Parathyroid adenoma (tissue), 2 donors: Measurements from ENCODE around the gene DAGLA.

Experiments used
- H2AFZ ChIP-seq: fragments of 300-600 bp; sonication (generic); one replicate; pipeline ENCODE4 v1.7.0; 2017; ENCODE audit warnings: antibody characterized with exemption, mild to moderate bottlenecking
- H3K27ac ChIP-seq: fragments of 300-600 bp; sonication (generic); one replicate; pipeline ENCODE4 v1.7.0; 2017
- H3K27me3 ChIP-seq: fragments of 300-600 bp; sonication (generic); one replicate; pipeline ENCODE4 v1.7.0; 2017; ENCODE audit warnings: low read length; ENCODE audit not compliant: control insufficient read depth, insufficient read depth
- H3K36me3 ChIP-seq: fragments of 300-600 bp; sonication (generic); one replicate; pipeline ENCODE4 v1.7.0; 2017; ENCODE audit warnings: low read length; ENCODE audit not compliant: control insufficient read depth, insufficient read depth
- H3K4me1 ChIP-seq: fragments of 300-600 bp; sonication (generic); one replicate; pipeline ENCODE4 v1.7.0; 2017; ENCODE audit warnings: control low read depth
- H3K4me2 ChIP-seq: fragments of 300-600 bp; sonication (generic); one replicate; pipeline ENCODE4 v1.7.0; 2017; ENCODE audit warnings: low read length
- H3K4me3 ChIP-seq: fragments of 300-600 bp; sonication (generic); one replicate; pipeline ENCODE4 v1.7.0; 2017; ENCODE audit warnings: low read depth, low read length
- H3K79me2 ChIP-seq: fragments of 300-600 bp; sonication (generic); one replicate; pipeline ENCODE4 v1.7.0; 2017; ENCODE audit warnings: control low read depth
- H3K9ac ChIP-seq: fragments of 300-600 bp; sonication (generic); one replicate; pipeline ENCODE4 v1.7.0; 2017; ENCODE audit warnings: mild to moderate bottlenecking
- H3K9me3 ChIP-seq: fragments of 300-600 bp; sonication (generic); one replicate; pipeline ENCODE4 v1.7.0; 2017; ENCODE audit warnings: low read length; ENCODE audit not compliant: control insufficient read depth
- TF ChIP-seq, protein P1 (sequence below): fragments of 300-600 bp; sonication (generic); IDR thresholded peaks from one replicate; pipeline ENCODE4 v1.7.0; 2017; ENCODE audit warnings: antibody characterized with exemption, mild to moderate bottlenecking
- donor health status: primary hyperparathyroidism.

Gene DAGLA, protein sequence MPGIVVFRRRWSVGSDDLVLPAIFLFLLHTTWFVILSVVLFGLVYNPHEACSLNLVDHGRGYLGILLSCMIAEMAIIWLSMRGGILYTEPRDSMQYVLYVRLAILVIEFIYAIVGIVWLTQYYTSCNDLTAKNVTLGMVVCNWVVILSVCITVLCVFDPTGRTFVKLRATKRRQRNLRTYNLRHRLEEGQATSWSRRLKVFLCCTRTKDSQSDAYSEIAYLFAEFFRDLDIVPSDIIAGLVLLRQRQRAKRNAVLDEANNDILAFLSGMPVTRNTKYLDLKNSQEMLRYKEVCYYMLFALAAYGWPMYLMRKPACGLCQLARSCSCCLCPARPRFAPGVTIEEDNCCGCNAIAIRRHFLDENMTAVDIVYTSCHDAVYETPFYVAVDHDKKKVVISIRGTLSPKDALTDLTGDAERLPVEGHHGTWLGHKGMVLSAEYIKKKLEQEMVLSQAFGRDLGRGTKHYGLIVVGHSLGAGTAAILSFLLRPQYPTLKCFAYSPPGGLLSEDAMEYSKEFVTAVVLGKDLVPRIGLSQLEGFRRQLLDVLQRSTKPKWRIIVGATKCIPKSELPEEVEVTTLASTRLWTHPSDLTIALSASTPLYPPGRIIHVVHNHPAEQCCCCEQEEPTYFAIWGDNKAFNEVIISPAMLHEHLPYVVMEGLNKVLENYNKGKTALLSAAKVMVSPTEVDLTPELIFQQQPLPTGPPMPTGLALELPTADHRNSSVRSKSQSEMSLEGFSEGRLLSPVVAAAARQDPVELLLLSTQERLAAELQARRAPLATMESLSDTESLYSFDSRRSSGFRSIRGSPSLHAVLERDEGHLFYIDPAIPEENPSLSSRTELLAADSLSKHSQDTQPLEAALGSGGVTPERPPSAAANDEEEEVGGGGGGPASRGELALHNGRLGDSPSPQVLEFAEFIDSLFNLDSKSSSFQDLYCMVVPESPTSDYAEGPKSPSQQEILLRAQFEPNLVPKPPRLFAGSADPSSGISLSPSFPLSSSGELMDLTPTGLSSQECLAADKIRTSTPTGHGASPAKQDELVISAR

DNA sequence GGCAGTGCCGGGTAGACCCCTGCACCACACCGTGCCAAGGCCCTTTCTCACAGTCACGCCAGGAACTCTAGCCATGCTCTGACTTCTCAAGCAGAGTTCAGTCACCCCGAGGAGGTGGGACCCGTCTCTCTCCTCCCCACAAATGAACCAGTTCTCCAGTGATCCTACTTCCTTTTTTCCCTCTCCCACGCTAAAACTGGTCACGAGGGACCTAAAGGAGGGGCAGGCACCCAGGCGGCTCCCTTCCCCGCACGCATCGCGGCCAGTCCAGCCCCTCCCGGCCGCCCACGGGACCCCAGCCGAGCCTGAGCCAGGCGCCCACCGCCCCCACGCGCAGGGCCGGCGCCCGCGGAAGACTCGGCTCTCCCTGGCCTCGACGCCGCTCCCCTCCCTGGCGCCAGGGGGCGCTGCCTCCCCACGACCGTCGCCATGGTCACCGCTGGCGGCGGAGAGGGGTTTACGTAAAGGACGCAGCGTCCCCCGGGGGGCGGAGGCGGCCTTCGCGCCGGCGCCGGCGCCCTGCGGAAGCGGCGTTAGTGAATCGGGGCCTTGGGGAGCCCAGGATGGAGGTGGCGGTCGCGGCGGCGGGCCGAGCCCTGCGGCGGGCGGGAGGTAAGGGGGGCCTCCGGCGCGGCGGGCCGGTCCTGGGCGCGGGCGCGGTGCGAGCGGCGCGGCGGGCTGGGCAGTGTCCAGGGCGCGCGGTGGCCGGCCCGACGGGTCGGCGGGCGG lies at the start of gene DAGLA:
DAGLA (plus strand) TSS at position 499 of the 729 bp plus-strand sequence. CDS start 39,765 bp downstream, outside the sequence.
- Histone ChIP-seq H3K36me3 (no peaks in the 10 kb centered on the region), H2AFZ (peak within 1 kb of the TSS; percentile 79), H3K4me2 (peak within 1 kb of the TSS; percentile 74), H3K9me3 (no peaks in the 10 kb centered on the region), H3K4me1 (no peaks in the 10 kb centered on the region), H3K4me3 (no peak within 1 kb of the TSS), H3K27me3 (no peaks in the 10 kb centered on the region), H3K9ac (no peak within 1 kb of the TSS), H3K27ac (no peak within 1 kb of the TSS), H3K79me2 (no peaks in the 10 kb centered on the region)
- TF ChIP-seq, protein P1, sequence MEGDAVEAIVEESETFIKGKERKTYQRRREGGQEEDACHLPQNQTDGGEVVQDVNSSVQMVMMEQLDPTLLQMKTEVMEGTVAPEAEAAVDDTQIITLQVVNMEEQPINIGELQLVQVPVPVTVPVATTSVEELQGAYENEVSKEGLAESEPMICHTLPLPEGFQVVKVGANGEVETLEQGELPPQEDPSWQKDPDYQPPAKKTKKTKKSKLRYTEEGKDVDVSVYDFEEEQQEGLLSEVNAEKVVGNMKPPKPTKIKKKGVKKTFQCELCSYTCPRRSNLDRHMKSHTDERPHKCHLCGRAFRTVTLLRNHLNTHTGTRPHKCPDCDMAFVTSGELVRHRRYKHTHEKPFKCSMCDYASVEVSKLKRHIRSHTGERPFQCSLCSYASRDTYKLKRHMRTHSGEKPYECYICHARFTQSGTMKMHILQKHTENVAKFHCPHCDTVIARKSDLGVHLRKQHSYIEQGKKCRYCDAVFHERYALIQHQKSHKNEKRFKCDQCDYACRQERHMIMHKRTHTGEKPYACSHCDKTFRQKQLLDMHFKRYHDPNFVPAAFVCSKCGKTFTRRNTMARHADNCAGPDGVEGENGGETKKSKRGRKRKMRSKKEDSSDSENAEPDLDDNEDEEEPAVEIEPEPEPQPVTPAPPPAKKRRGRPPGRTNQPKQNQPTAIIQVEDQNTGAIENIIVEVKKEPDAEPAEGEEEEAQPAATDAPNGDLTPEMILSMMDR: peak; percentile 84

DNA sequence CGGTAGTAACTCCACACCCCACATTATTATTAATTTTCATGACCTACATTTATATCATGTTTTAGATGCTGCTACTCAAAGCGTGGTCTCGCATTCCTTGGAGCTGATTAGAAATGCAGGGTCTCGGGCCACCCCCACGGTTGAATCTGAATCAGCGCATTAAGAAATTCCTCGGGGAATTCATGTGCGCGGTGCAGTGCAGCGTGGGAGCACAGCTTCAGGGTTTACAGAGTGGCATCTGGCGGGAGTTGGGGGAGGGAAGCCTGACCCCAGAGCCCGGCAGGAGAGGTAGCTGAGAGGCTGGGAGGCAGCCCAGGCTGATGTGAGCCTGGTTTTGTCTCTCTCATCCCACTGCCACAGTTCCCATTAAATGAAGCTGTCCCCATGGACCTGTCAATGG lies 48.1 kb upstream of the DAGLA start:
- no peaks in the 10 kb centered on the region for H3K4me1 ChIP-seq
- H3K36me3 ChIP-seq: no peaks in the 10 kb centered on the region
- no peak overlapping the region for H3K27ac ChIP-seq
- H3K4me2 ChIP-seq: no peak overlapping the region
- H3K79me2 ChIP-seq: no peaks in the 10 kb centered on the region
- no peaks in the 10 kb centered on the region for H3K27me3 ChIP-seq
- H2AFZ ChIP-seq: no peak overlapping the region
- no peaks in the 10 kb centered on the region for H3K9me3 ChIP-seq
- H3K4me3 ChIP-seq: no peak overlapping the region
- TF ChIP-seq, protein P1: no peak
- no peak overlapping the region for H3K9ac ChIP-seq

DNA sequence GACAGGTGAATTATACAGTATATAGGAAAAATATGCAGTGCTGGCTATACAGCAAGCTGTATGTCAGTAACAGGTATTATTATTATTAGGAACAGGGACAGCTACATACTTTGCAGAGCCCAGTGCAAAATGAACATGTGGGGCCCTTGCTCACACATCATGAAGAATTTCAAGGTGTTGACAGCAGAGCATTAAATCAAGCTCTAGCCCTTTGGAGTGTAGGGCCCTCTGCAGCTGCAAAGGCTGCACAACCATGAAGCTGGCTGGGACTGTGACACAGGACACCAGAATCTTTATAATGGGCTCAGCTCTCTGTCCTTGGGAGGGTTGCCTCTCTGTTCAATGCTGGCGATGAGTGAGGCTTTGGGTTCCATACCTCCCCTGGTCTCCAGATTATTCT lies 44.9 kb upstream of the DAGLA start:
- no peaks in the 10 kb centered on the region for H3K79me2 ChIP-seq
- H3K36me3 ChIP-seq: no peaks in the 10 kb centered on the region
- H2AFZ ChIP-seq: no peak overlapping the region
- no peak overlapping the region for H3K27ac ChIP-seq
- TF ChIP-seq, protein P1: no peak
- no peaks in the 10 kb centered on the region for H3K9me3 ChIP-seq
- no peak overlapping the region for H3K9ac ChIP-seq
- H3K4me2 ChIP-seq: no peak overlapping the region
- no peak overlapping the region for H3K4me3 ChIP-seq
- H3K4me1 ChIP-seq: no peaks in the 10 kb centered on the region
- no peaks in the 10 kb centered on the region for H3K27me3 ChIP-seq

DNA sequence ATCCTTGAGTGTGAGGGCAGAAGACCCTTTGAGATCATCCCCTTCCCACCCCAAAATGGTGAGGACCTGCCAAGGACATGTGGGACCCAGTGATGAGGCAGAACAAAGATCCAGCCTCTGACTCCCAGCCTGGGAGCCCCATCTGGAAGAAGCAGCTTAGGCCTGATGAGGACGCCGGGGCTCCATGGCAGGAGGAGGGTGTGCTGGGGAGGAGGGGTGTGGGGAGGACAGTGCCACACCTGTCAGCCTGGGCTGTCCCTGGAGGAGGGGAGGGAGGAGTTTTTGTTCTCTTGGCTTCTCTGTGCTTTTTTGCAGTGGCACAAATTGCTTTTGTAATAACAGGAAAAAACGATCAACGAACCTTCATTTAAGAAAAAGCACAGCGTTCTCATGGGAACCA lies 44.4 kb upstream of the DAGLA start:
- H3K9ac ChIP-seq: no peak overlapping the region
- TF ChIP-seq, protein P1: no peak
- no peak overlapping the region for H3K4me3 ChIP-seq
- H2AFZ ChIP-seq: no peak overlapping the region
- no peak overlapping the region for H3K27ac ChIP-seq
- no peaks in the 10 kb centered on the region for H3K79me2 ChIP-seq
- H3K36me3 ChIP-seq: no peaks in the 10 kb centered on the region
- H3K27me3 ChIP-seq: no peaks in the 10 kb centered on the region
- no peak overlapping the region for H3K4me2 ChIP-seq
- no peaks in the 10 kb centered on the region for H3K4me1 ChIP-seq
- H3K9me3 ChIP-seq: no peaks in the 10 kb centered on the region
